SJCRH30 (cell line): ENCODE measurements around the gene DNAJC3. TPM values are rescaled to one million over a fixed set of nuclear protein-coding genes. Genes with fewer than 3 reads are reported as not detected.

Experiments used
- total RNA-seq: library from RNA; depleted of rRNA; stranded (reverse); fragments of >200 nt; shearing (Covaris generic); gene quantifications from 2 replicates; pipeline ENCODE4 v1.2.3, GENCODE V29; 2014; rRNA removed

Gene DNAJC3
- total RNA-seq, 1 experiment from 2014 or later, result 22.5 TPM

Other genes with a start within 250 kb of the DNAJC3 start
- gene CLDN10, start 124.4 kb upstream of the DNAJC3 start, total RNA-seq, result 0.05 TPM in 1 of 2 replicates, not detected in the other
- gene DZIP1, start 32.4 kb upstream of the DNAJC3 start, total RNA-seq, result 39.1 and 47.6 TPM in 2 replicates